AG04450 (cell line): Measurements from ENCODE around the gene FUT9. TPM values are rescaled to one million over a fixed set of nuclear protein-coding genes. Genes with fewer than 3 reads are reported as not detected.

Source experiments
- CTCF ChIA-PET: fragments of 300-600, 350-600 bp; formaldehyde crosslinking; extraction: SDS; loops from one replicate; lab custom pipeline; 2022; ENCODE audit warnings: antibody characterized with exemption, inconsistent platforms; lab: Charles Lee
- POLR2A ChIA-PET: fragments of 350-600 bp; formaldehyde crosslinking; extraction: SDS; loops from one replicate; lab custom pipeline; 2021; ENCODE audit warnings: antibody characterized with exemption, inconsistent platforms; lab: Yijun Ruan, JAX
- DNase-seq: peaks from one replicate; pipeline ENCODE4 v3.0.0-alpha.2; 2011; ENCODE audit warnings: low read depth, low spot score
- H3K27ac ChIP-seq: one replicate; pipeline ENCODE4 v1.5.1; 2012; ENCODE audit warnings: low read depth, low read length, control low read depth
- H3K27me3 ChIP-seq: one replicate; pipeline ENCODE4 v1.6.0; 2012; ENCODE audit warnings: low read length; ENCODE audit not compliant: control insufficient read depth, insufficient read depth
- H3K4me3 ChIP-seq: 2 replicates; pipeline ENCODE4 v1.5.1; 2011; ENCODE audit warnings: mild to moderate bottlenecking, low read depth, low read length, control low read depth
- H3K9me3 ChIP-seq: 2 replicates; pipeline ENCODE4 v1.5.1; 2012; ENCODE audit warnings: low read length; ENCODE audit not compliant: control insufficient read depth, insufficient read depth
- polyA plus RNA-seq: library from polyadenylated mRNA; depleted of rRNA; stranded (reverse); fragments of >200 nt; gene quantifications from 2 replicates; pipeline ENCODE4 v1.2.3, GENCODE V29; 2011
- TF ChIP-seq, protein P1 (sequence below): IDR thresholded peaks from 2 replicates; pipeline ENCODE4 v1.5.1; 2011; ENCODE audit warnings: low read depth, low read length, control low read depth, inconsistent platforms

The FUT9 gene
- polyA plus RNA-seq, 1 experiment: not detected

DNA sequence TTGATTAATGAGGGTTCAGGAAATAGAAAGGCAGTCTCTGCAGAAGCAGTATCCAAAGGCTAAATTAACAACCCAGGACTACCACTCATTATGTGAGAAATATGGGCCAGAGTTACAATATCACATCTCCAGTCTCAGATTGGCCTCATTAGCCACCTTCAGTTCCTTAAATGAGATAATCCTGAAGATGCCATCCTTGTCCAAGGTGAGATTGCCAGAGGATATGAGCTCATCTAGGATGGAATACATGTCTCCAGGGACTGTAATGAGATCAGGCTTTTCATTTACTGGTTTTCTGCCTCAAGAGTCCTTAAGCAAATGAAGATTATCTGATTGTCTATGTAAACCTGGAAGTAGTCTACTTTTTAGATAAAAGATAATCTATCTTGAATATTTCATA is 196.3 kb downstream of the FUT9 start:
- H3K27ac ChIP-seq: no peak overlapping the region
- no peaks in the 10 kb centered on the region for H3K9me3 ChIP-seq
- CTCF ChIA-PET: no interaction called here
- DNase-seq: no peak
- H3K4me3 ChIP-seq: no peak overlapping the region
- TF ChIP-seq, protein P1, sequence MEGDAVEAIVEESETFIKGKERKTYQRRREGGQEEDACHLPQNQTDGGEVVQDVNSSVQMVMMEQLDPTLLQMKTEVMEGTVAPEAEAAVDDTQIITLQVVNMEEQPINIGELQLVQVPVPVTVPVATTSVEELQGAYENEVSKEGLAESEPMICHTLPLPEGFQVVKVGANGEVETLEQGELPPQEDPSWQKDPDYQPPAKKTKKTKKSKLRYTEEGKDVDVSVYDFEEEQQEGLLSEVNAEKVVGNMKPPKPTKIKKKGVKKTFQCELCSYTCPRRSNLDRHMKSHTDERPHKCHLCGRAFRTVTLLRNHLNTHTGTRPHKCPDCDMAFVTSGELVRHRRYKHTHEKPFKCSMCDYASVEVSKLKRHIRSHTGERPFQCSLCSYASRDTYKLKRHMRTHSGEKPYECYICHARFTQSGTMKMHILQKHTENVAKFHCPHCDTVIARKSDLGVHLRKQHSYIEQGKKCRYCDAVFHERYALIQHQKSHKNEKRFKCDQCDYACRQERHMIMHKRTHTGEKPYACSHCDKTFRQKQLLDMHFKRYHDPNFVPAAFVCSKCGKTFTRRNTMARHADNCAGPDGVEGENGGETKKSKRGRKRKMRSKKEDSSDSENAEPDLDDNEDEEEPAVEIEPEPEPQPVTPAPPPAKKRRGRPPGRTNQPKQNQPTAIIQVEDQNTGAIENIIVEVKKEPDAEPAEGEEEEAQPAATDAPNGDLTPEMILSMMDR: no peak
- H3K27me3 ChIP-seq: no peaks in the 10 kb centered on the region
- POLR2A ChIA-PET: no interaction called here

DNA sequence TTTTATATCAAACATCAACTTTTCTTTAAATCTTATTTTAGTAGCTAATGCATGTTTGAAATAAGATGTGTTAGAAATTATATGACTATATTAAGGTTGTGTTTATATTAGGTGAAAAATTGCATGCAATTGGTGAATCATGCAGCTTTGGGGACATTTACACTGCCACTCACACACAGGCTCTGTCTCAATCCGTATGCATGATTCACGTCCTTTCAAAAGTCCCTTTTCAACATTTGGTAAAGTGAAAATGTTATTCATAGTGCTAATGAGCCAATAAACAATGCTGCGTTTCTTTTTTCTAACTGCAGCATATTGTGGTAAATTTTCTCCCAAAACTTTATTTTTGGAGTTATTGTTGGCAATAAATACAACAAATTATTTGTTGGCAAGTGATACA is 198.0 kb downstream of the FUT9 start:
- H3K9me3 ChIP-seq: no peaks in the 10 kb centered on the region
- H3K27ac ChIP-seq: no peak overlapping the region
- H3K27me3 ChIP-seq: no peaks in the 10 kb centered on the region
- DNase-seq: no peak
- ChIA-PET POLR2A (no interaction called here), CTCF (no interaction called here)
- TF ChIP-seq, protein P1: no peak
- no peak overlapping the region for H3K4me3 ChIP-seq

- no peak overlapping the region for H3K27ac ChIP-seq
- DNase-seq: no peak
- no peak overlapping the region for H3K4me3 ChIP-seq
- H3K27me3 ChIP-seq: no peaks in the 10 kb centered on the region
- peaks cover 8% of the 10 kb centered on the region; the same call in 1 of the 2 replicates for H3K9me3 ChIP-seq
- ChIA-PET POLR2A (no interaction called here), CTCF (no interaction called here)
- TF ChIP-seq, protein P1: no peak
Measured at GRCh38 chr6:96223695-96224094, 207.9 kb downstream of the FUT9 start.

DNA sequence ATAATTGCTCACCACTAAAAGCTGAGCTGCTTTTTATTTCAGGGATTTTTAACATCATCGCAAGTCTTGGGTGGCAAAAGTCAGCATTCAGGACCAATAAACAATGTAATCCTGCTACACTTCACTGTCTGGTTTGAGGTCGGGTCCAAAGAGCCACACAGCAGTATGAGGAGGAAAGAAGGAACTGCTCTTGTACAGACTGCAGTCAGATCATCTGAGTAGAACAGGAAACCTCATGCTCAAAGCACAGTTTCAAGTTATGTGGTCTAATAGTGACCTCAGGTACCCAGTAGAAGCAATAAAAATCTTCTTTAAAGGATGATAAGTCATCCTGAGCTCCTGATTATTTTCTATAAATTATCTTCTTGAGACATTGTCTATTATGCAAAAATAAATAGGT is 211.4 kb downstream of the FUT9 start:
- CTCF ChIA-PET: no interaction called here
- POLR2A ChIA-PET: no interaction called here
- Histone ChIP-seq H3K9me3 (peaks cover 12% of the 10 kb centered on the region), H3K4me3 (no peak overlapping the region), H3K27ac (no peak overlapping the region), H3K27me3 (no peaks in the 10 kb centered on the region)
- TF ChIP-seq, protein P1: no peak
- DNase-seq: no peak

DNA sequence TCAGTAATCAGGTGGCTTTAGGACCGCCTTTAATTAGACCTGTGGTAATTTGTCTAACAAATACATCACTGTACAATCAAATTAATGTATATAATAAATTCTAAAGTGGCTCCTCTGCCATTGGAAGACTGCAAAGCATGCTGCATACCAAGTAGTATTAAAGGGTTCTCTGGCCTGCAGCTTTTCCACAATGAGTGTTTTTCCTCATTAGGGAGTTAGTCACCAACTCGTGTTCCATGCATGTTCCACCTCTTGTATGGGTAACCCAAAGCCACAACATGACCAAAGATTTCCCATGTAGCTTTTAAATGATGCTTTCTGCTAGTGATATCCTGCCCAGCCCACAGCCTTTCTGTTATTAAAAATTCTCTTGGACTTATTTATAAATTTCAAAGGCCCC is 218.7 kb downstream of the FUT9 start:
- CTCF ChIA-PET: no interaction called here
- TF ChIP-seq, protein P1: no peak
- no peak overlapping the region for H3K27ac ChIP-seq
- H3K9me3 ChIP-seq: peaks cover 6% of the 10 kb centered on the region
- no peak overlapping the region for H3K4me3 ChIP-seq
- H3K27me3 ChIP-seq: no peaks in the 10 kb centered on the region
- POLR2A ChIA-PET: no interaction called here
- DNase-seq: no peak
